Stimulated activated CD4-positive, alpha-beta T cell treated with anti-CD3 and anti-CD28 coated beads, TNF-alpha, amount 100 ng/mL, for 4 hours (primary cell): ENCODE results near the gene SLC9A9.

Experiments used
- DNase-seq, 3 experiments: peaks; one replicate each; pipeline ENCODE4 v3.0.0-alpha.2; 2020; ENCODE audit warnings: low read depth in 3 of 3

Gene SLC9A9

DNA sequence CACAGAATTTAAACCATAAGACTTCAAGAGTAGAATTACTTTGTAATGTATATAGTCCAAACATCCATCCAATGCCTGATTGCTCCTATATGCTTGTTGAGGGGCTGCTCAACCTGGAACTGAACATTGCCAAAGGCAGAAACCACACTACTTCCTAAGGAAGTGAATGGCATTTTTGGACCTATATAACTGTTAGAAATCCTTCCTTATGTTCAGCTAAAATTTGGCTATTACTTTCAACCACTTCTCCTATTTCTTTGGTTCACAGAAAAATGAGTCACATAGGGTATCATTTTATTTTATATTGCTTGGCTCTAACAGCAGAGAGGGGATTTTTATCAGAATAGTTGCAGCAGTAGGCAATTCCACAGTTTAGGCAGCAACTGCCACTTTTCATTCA is 342.1 kb downstream of the SLC9A9 start:
- DNase-seq: no peak

DNA sequence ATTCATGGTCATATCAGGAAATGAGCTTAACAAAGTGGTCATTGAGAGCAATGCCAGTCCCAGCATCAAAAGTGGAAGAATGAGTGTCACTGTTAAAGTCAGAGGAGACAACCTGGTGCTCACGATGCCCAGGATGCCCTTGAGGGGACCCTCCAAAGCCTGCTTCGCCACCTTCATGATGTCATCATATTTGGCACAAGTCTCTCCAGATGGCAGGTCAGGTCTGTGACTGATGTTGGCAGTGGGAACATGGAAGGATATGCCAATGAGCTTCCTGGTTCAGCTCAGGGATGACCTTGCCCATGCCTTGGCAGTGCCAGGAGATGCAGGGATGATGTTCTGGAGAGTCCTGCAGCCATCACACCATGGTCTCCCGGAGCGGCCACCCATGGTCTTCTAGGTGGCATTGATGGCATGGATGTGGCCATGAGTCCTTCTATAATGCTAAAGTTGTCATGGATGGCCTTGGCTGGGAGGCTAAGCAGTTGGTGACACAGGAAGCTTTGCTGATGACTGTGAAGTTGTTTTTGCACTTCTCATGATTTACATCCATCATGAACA is 344.9 kb downstream of the SLC9A9 start:
- DNase-seq: no peak

DNA sequence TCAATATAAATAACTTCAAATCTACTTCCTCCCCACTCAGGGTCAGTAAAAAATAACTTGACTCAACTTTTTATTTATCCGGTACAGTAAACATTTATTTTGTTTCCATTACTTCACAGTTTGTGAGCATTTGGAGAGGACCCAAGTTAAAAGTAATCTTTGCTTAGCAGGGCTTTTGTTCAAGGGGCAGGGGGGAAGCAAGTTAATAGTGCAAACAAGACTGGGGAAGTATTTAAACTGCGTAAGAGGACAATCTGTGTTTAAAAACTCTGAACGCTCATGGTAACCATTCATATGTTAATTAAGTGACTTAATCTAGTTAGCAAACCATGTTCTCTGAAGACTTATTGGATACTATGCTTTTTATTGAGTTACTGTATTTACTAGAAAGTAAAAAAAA is 346.2 kb downstream of the SLC9A9 start:
- DNase-seq: no peak

DNA sequence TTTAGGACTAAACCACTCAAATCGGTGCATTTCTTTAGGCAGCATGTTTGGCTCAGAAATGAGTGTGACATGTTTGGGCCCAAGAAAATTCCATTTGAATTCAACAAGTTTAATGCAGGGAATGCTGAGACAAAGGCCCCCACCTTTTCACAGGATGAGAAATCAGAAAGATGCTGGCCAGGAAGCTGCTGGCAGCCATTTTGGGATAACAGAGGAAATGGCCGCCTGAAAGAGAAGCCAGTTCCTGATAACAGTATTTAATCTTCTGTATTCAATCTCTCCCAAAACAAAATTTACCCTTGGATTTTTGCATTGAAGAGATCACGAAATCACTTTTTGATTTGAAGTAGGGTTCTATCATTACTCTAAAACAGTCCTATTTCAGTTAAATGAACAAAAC is 350.9 kb downstream of the SLC9A9 start:
- no peak for DNase-seq

DNA sequence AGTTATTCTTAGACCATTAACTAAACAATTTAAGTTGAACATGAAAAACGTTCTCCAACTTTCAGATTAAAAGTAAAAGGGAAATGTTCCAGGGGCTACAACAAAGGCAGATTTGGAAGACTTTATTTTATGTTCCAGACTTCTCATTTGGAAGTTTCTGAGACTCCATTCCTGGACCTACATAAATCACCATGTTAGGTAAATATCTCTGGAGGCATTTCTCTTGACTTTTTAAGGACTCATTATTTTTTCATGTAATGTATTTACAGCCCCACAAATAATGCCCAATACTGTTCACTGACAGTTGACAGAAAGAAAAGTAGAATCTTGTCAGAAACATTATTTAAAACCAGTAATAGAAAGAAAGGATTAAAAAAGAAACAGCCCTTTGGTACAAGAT is 352.1 kb downstream of the SLC9A9 start:
- DNase-seq: no peak

DNA sequence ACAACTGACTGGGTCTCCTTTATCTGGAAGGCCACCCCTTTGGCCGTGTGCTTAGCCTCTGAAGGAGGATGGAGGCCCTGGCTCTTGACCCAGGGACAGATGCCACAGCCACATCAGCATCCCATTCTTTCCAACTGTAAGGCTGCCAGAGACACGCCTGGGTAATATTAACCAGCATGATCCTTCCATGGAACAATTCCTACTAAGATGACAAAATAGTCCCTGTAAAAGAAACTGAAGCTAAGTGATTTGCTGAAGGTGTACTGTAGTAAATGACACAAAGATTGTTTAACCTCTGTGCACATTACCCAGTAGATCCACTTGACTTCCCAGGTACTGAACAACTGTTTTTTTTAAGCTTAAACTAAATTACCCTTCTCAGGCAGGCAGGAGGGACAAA is 352.7 kb downstream of the SLC9A9 start:
- no peak for DNase-seq

DNA sequence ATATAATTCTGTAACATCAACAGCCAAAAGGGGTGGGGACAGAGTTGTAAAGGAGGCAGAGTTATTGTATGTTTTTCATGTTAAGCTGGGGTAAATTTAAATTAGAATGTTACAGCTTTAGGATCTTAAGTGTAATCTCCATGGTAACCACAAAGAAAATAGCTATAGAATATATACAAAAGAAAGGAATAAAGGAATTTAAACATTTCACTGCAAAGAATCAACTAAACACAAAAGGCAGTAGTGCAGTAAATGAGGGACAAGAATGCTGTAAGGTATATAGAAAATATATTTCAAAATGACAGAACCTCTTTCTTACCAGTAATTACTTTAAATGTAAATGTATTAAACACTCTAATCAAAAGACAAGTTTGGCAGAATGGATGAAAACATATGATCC is 361.7 kb downstream of the SLC9A9 start:
- DNase-seq: no peak

DNA sequence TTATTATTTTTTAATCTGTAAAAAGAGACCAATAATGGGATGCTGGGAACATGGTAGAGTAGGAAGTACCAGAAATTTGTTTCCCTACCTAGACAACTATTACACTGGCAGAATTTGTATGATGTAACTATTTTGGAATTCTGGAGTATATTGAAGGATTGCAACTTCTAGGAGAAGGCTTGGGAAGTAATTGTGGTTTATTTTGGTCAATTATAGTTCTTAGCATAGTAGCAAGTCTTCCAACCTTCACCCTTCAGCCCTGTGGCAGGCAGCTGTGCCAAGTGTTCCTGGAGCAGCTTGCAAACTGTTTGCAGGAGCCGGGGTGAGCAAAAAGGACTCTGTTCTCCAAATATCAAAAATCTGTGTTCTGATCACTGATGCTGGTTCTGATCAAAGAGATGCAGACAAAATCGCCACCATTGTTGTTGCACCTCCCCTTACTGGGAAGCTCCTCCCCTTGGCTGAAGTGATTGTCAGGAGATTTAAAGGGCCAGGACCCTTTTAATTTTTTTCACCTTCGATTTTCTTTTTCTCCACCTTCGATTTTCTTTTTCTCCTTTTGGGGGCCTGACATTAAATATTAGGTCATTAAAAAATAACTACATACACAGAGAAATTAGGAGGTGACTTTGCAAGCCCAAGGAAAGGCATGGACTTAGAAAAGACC is 363.3 kb downstream of the SLC9A9 start:
- no peak for DNase-seq

DNA sequence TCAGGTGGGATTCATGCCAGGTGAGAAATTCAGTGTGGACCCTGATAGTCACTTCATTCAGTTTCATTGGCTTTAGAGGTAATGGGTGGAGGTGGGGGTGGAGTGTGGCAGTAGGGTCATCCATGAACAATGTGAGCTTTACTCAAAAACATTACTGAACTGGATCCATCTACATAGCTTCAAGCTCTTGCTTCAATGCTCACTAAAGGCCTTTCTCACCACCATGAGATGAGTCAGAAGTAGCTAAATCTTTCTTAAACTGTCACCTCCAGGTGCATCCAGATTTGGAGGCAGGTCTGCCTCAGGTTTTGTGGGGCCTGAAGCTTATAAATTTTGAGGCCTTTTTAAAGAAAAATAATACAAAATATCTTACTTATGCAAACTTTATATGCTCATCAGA is 365.1 kb downstream of the SLC9A9 start:
- DNase-seq: no peak

DNA sequence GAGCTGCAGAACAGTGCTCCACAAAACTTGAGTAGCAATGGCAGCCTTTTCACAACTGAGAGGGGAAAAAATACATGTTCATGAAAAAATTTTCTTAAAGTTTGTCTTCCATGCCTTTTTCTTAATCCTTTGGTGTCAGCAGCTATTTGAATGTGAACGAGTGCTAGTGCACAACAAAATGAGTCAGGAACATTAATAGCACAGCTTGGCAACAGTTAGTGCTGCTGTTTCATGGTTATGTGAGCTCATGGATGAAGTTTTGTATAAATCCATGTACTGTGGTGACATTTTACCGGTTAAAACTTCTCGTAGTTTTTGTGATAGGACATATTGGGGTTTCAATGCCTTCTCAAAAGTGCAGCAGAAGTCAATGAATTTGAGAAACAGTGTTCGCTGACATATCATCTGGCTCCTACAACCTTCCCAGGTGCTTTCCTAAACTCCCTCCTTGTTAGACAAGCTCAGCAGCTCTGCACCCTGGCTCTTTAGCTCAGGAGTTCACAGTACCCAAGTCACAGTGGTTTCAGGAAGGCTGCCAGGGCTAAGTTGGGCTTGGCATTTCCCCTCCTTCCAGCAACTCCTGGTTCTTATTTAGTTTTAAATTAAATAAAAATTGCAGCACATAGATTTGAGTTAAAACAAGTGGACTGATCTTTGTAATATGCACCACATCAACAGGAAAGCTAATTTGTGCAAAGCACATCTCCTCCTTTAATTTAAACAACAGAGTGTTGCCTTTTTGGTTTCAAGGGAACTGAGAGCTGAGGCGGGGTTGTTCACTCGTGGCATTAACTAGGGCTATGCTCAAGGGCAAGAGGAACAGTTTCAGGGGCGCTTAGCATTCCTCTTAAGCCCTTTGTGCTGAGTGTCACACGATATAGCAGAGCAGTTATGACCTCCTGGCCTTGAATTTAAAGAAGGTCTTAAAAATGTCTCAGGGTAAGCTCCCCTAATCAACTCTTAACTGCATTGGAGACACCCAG is 365.9 kb downstream of the SLC9A9 start:
- DNase-seq: no peak

DNA sequence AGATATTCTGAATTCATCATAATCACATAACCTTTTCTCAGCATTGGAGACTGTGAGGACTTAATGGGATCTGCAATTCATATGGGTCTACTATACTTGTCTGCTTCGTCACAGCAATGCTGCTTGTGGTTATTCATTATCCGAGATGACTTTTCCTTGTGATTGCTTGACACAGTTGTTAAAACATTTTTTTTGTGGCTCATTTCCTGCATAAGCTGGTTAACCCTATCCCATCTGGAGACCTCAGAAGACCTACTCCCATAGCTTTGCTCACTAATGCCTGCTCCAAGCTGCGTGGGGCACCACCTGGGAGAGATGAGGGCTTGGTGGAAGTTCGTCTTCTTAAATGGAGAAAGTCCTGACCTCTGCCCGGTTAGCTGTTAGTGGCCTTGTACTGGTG is 367.9 kb downstream of the SLC9A9 start:
- no peak for DNase-seq

DNA sequence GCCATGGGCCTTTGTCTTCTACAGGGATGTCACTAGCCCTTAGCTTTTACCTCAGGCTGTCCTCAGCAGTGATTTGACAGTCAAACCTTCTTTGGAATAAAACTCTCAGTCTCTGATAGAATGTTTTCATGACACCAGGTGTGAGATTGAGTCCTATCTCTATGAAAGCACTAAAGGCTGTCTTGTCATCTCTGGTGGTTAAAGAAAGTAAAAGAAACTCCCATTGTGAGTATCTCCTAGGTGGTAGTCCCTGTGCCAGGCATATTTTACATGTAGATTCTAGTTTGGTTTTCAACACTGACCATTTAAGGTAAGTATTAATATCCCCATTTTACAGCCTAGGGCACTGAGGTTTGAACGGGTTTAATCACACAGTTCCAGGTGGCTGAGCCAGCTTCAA is 368.5 kb downstream of the SLC9A9 start:
- DNase-seq: no peak

DNA sequence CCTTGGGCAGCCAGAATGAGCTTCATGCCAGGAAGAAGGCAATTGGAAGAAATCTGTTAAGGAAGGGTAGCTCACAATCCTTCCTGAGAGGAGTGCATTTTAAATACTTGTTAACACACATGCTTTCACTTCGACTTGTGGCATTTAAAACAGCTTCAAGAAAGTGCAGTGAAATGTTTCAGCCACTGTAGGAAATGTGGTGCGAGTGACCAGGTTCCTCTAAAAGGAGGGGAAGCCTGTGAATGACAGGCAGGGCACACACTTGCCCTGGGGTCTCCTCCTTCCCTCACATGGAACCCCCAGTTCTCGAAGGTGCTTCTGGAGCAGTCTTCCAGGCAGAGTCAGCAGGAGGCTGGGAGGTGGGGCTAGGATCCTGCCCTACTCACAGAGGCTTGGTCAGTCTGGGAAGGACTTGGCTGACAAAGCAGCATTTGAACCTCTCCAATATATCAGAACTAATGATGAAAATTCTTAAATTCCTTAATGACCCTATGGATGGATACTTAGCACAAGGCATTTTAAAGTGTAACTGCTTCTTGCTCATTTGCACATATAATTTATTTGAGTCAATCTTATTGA is 370.1 kb downstream of the SLC9A9 start:
- DNase-seq: no peak

DNA sequence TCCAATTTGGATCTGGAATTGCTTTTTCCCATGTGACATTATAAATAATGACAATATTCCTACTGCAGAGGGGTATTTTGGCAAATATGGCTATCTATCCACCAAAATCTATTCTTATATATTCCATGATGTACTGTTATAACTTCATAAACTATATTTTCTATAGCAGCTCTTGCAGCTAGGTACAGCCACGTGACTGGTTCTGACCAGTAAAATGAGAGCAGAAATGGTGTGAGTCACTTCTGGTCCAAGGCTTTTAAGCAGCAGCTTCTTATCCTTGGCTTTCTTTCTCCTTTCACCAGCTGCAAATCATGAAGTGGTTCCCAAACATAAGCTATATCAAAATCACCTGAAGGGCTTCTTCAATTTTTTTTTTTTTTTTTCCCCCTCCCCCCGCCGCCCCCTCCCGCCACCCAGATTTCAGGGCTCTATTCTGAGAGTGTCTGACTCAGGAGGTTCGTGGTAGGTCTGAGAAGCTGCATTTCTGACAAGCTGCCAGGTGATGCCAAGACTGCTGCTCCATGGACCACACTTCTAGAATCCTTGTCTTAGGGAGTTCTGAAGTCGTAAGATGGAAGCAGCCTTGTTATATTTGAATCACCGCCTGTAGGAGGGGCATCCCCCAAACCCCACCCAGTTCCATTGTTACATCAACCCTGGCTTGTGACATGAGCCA is 371.2 kb downstream of the SLC9A9 start:
- no peak for DNase-seq

DNA sequence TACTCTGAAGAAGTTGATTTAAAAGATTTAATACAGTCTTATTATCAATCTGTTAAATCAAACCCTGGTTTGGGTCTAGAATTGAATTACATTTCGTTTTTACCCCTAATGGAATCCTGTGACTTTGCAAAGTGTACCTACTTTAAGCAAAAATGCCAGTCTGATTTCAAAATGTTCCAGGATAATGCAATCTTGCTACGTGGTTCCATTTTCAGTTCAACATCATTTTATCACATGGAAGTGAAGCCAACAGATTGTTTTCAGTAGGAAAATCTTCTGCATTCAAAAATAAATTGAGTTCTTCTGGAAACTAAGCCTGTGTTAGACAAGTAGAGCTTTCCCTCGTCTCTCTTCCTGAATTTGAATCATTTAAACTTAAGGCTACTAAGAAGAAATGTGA is 372.3 kb downstream of the SLC9A9 start:
- no peak for DNase-seq

DNA sequence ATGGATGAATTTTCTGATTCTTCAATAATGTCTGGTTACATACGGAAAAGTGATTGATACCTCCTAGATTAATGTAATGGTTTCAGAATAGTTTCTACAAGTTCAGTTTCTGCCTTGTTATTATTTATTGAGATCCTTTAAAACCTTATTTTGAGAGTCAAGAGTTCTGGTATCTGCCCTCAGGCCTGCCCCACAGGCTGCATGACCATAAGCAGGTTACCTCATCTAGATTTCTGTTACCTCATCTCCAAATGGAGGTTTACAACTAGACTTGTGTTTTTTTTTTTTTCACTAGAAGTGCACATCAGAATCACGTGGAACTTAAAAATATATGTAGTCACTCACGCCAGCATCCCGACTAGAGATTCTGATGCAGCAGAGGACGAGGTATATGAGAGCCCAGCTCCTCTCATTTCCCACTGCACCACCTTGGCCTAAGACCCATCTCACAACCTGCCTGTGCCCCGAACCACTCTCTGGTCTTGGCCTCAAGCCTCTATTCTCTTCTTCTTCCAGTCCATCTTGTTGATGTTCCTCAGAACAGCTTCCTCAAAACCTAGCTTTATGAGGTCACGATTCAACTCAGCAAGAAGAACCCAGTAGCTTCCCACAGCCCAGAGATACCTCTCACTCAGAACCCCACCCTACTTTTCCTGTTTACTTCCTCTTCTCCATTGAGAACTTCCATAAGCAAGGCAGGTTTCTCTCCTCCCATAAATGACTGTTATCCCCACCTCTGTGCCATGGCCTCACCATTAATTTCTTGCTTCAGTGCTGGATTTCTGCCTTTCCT is 375.3 kb downstream of the SLC9A9 start:
- DNase-seq: no peak

DNA sequence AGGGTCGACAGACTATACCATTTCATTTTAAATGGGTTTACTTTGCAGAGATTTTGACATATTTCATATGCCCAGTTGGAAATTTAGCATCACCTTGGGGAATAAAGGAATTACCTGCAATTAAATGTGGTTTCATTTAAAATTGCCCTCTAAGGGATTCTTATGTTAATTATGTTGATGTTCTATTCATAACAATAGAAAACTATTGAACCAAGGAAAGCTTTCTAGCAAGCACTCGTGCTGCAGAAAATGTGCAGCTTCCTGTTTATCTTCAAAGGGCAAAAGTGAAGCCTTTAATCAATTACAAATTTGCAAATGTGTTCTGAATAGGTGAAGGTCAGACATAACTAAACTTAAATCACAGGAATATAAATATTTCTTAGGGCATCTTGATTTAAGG is 376.6 kb downstream of the SLC9A9 start:
- DNase-seq: no peak

DNA sequence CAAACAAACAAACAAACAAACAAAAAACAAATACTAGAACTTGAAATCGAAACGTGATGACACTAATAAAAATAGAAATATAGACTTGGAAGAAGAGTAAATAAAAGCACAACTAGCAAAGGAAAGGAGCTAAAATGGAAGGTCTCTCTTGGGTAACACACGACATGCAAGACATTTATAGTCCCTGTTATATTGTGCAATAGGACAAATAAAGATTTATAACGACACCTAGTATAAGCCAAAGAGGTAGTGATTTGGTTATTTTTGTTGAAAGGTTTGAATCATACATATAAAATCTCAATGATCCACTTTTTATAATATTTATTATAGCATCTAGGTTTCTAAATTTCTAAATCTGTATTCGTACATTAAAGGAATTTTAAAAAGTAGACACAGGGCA is 379.1 kb downstream of the SLC9A9 start:
- no peak for DNase-seq

DNA sequence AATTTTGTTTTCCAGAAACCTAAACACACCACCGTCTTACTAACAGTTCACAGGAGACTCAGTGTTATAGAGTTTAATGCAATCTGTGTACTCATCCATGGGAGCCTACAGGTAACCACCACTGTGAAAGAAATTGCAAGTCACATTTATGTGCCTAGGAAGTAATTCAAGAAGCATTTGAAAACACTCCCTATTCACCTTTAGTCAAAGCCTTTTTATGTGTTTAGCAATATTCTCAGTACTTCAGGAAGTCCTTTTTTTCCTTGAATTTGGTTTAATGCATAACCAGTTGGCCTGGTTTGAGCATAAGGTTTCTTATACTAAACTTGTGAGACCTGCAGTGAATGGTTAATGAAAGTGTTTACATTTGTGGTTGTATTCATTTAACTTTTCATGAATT is 382.6 kb downstream of the SLC9A9 start:
- DNase-seq: no peak

DNA sequence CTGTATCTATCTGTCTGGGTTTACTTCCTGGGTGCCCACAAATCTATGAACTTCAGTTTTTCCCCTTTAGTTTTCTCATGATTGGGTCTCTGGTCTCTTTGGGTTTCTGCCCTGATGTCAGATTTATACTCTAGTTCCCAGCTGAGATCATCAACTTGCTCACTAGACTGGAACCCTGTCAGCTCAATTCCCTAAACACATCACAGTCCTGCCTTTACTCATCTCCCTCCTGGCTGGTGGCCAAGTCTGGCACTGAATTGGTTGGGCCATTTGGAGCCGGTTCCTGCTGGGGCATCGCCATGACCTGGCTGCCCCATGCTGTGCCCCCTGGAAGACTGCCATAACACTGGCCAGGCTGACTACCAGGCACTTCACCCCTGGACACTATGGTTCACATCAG is 383.4 kb downstream of the SLC9A9 start:
- no peak for DNase-seq

DNA sequence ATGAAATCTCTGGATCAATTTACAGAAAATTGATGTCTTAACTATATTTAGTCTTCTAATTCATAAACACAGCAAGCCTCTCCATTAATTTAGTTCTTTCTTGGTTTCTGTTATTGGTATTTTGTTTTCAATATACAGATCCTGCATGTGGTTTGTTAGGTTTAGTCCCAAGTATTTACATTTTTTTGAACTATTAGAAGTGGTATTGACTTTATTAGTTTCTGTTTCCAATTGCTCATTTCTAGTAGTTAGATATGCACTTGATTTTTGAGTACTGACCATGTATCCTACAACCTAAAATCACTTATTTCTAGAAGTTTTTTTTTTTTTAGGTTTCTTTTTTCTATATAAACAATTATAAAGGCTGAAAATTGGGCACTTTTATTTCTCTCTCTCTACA is 392.8 kb downstream of the SLC9A9 start:
- DNase-seq: no peak
